HuH-7 (cell line): ENCODE results near the gene SPR.
"Not testable (repeated sequence)": the region's sequence is repeated elsewhere in the genome, so short reads cannot be mapped to it uniquely, and the experiment has no call there.

ENCODE experiments used
- DNase-seq: peaks from one replicate; pipeline ENCODE4 v3.0.0; 2011; ENCODE audit warnings: low spot score

SPR gene

GRCh38 chr2:72889991-72890390 is 2.8 kb downstream of the SPR start:
- no peak for DNase-seq

GRCh38 chr2:72891091-72891818 is 4.0 kb downstream of the SPR start:
- no peak for DNase-seq

GRCh38 chr2:72892506-72893173 is 5.4 kb downstream of the SPR start:
- peak; percentile 80 for DNase-seq

- peak; percentile 81 for DNase-seq
These were observed 6.5 kb downstream of the SPR start for GRCh38 chr2:72893594-72894319.

- DNase-seq: no peak
These were observed 7.3 kb downstream of the SPR start for GRCh38 chr2:72894514-72894913.

- DNase-seq: no peak
These were observed 7.9 kb downstream of the SPR start for GRCh38 chr2:72895154-72895553.

- DNase-seq: no peak
These were observed 8.6 kb downstream of the SPR start for GRCh38 chr2:72895759-72896281.

- DNase-seq: no peak
These were observed 9.2 kb downstream of the SPR start for GRCh38 chr2:72896446-72896845.

- DNase-seq: no peak
These were observed 10.8 kb downstream of the SPR start for GRCh38 chr2:72897785-72898584.

GRCh38 chr2:72898585-72898906 is 11.3 kb downstream of the SPR start:
- DNase-seq: no peak

- DNase-seq: no peak
These were observed 13.1 kb downstream of the SPR start for GRCh38 chr2:72900191-72900825.

GRCh38 chr2:72901426-72901825 is 14.2 kb downstream of the SPR start:
- DNase-seq: no peak

GRCh38 chr2:72907369-72907768 is 20.2 kb downstream of the SPR start:
- DNase-seq: not testable (repeated sequence)

GRCh38 chr2:72908741-72909140 is 21.5 kb downstream of the SPR start:
- DNase-seq: no peak

GRCh38 chr2:72911256-72911655 is 24.0 kb downstream of the SPR start:
- no peak for DNase-seq

GRCh38 chr2:72913486-72914205 is 26.4 kb downstream of the SPR start:
- DNase-seq: peak; percentile 39

GRCh38 chr2:72914206-72914559 is 27.0 kb downstream of the SPR start:
- no peak for DNase-seq

- DNase-seq: peak; percentile 23
These were observed 27.5 kb downstream of the SPR start for GRCh38 chr2:72914589-72915319.

GRCh38 chr2:72915320-72915906 is 28.2 kb downstream of the SPR start:
- DNase-seq: peak; percentile 17
